HG03558 (cell line): ENCODE results near the gene MYO5A.
"Not testable (repeated sequence)": the region's sequence is repeated elsewhere in the genome, so short reads cannot be mapped to it uniquely, and the experiment has no call there.

Experiments
- ATAC-seq: cut with Tn5 transposase; IDR thresholded peaks from one replicate; pipeline ENCODE4 v1.9.1; 2021; ENCODE audit warnings: moderate number of reproducible peaks; ENCODE audit not compliant: unreplicated experiment; ENCODE audit errors: extremely low read depth

MYO5A gene

GRCh38 chr15:52528564-52529340 is at the start of gene MYO5A:
TSS of gene MYO5A (minus strand) at chr15:52528880. CDS start at chr15:52528806, 74 bp downstream.
- ATAC-seq = peak; percentile 58

DNA sequence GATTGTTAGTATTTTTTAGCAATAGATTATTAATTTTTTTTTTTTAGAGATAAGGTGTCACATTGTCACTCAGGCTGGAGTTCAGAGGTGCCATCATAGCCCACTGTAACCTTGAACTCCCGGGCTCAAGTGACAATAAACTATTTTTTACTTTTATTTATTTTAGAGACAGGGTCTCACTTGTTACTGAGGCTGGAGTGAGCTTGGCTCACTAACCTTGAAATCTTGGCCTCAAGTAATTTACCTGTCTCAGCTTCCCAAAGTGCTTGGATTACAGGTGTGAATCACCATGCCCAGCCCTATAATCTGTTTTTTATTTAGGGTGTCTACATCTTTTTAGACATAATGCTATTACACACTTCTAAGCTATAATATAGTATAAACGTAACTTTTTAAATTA is 48.0 kb upstream of the MYO5A start:
- ATAC-seq = no peak

GRCh38 chr15:52575573-52575972 is 46.9 kb upstream of the MYO5A start:
- not testable (repeated sequence) for ATAC-seq

- ATAC-seq = no peak
These were observed 46.4 kb upstream of the MYO5A start for GRCh38 chr15:52575072-52575471.

GRCh38 chr15:52574623-52575022 is 45.9 kb upstream of the MYO5A start:
- not testable (repeated sequence) for ATAC-seq

GRCh38 chr15:52568601-52569585 is 40.2 kb upstream of the MYO5A start, which contains the start of gene ARPP19:
TSS of gene ARPP19 (minus strand) at chr15:52569030. CDS start at chr15:52568892, 138 bp downstream.
- ATAC-seq = peak; percentile 36

DNA sequence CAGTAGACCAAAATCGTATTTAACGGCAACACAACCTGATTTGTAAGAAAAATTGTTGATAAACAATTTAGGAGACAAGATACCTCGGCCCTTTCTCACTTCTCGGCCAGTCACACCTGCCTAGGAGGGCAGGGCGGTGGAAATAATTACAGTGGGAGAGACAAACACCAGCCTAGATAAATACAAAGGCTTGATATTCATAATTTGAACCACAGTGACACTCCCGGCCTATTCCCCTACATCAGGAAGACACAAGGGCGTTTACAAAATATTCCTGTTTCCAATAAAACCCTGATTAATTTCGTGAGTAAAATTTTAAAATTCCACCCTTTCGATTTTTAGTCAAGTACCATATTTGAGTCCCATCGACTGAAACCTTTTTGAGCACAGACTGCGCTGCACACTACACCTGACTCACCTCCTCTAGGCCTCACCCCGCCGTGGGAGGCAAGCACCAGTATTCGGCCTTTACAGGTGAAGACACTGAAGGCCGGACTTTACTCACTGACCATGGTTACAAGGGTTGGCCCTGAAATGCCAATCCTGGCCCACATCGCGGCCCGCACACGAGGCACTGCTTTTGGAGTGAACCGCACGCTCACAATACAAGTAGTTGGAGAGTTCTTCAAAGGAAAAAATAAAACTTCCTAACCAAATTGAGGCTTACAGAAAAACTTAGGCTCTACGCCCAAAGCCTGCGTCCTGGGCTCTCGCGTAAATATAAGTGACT is 39.4 kb upstream of the MYO5A start:
- ATAC-seq = no peak

- ATAC-seq = no peak
These were observed 38.2 kb upstream of the MYO5A start for GRCh38 chr15:52566889-52567288.

GRCh38 chr15:52565417-52566358 is 37.0 kb upstream of the MYO5A start:
- ATAC-seq = peak; percentile 39

DNA sequence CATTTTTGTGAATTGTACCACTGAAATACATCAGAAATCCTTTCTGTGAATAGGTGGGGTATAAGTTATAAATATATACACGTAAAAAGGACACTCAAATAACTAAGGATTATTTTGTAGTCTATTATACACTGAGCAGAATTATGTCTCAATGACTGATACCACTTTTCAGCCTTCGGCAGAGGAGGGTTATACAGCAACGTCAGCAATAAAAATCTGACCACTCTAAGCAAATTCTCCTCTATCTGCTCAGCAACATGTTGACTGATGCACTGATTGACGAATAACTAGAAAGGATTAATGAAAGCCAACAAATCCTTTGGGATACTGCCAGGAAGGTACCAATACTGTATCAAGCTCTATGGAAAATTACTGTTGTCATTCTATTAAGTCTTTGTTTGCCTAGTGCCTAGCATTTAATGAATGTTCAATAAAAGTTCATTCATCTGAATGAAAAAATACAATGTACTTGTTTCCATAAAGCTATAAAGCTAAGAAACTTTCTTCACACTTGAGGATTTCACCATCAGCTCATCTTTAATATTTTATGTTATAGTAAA is 34.9 kb upstream of the MYO5A start:
- ATAC-seq = no peak

DNA sequence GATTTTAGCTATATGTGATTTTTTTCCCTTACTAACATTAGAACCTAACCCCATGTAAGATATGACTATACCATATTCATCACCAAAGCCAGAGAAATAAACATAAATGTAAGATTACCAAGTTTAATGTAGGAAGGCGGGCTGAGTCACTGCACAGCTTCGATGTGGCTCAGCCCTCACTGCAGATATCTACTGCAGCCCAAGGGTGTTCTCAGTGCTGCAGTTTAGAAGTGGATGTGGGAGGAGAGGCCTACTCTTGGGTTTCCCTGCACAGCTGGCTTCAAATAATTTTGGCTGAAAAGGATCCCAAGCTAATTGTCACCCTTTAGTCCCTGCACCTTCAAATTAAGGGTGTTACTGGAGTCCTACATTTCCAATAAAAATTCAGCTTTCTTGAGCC is 30.9 kb upstream of the MYO5A start:
- ATAC-seq = no peak

GRCh38 chr15:52559022-52559421 is 30.3 kb upstream of the MYO5A start:
- no peak for ATAC-seq

DNA sequence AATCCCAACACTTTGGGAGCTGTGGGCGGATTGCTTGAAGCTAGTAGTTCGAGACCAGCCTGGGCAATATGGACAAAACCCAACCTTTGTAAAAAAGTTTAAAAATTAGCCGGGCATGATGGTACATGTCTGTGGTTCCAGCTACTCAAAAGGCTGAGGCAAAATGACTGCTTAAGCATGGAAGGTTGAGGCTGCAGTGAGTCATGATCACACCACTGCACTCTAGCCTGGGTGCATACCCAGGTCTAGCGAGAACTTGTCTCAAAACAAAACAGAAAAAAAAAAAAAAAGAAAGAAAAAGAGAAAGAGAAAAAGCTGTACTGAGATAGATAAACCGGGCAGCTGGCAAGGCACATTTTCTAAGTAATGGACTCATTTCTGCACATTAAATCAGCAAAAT is 29.5 kb upstream of the MYO5A start:
- ATAC-seq = peak; percentile 70

- ATAC-seq = no peak
These were observed 28.6 kb upstream of the MYO5A start for GRCh38 chr15:52557274-52557641.

DNA sequence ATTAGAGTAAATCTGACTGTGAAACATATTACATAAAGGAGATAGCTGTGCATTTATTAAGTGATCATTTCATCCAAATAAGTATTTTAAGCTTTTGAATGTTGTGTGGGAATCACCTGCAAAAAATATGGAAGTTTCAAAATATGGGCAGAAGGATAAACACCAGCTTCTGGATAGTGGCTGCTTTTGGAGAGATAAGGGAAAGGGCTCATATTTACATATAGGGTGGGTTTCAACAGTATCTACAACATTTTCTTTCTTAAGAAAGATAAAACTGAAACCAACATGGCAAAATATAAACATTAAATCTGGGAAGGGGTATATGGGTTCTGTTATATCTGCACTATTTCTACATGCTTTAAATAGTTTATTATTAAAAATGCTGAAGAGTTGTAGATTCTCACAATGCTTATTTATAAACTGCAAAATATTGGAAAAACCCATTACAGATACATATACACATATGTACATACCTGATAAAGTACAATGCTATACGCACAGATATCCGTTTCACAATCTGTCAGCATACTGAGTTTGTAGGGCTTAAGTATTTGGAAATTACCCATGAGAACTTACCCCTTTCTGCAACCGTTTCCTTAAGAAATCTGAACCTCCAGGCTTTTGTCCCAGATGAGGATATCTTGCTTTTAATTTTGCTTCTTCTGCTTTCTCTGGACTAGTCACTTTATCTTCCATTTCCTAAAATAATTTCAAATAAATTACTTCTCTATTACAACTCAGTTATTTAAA is 28.0 kb upstream of the MYO5A start:
- no peak for ATAC-seq

GRCh38 chr15:52552303-52552702 is 23.6 kb upstream of the MYO5A start:
- ATAC-seq = no peak

- no peak for ATAC-seq
These were observed 23.1 kb upstream of the MYO5A start for GRCh38 chr15:52551762-52552161.

GRCh38 chr15:52551186-52551585 is 22.5 kb upstream of the MYO5A start:
- not testable (repeated sequence) for ATAC-seq
